HG02885 (cell line): ENCODE results near the gene TNFAIP2.

Experiments used
- ATAC-seq: cut with Tn5 transposase; IDR thresholded peaks from one replicate; pipeline ENCODE4 v1.9.1; 2021; ENCODE audit warnings: mild to moderate bottlenecking; ENCODE audit not compliant: unreplicated experiment, poor library complexity

Gene TNFAIP2, protein sequence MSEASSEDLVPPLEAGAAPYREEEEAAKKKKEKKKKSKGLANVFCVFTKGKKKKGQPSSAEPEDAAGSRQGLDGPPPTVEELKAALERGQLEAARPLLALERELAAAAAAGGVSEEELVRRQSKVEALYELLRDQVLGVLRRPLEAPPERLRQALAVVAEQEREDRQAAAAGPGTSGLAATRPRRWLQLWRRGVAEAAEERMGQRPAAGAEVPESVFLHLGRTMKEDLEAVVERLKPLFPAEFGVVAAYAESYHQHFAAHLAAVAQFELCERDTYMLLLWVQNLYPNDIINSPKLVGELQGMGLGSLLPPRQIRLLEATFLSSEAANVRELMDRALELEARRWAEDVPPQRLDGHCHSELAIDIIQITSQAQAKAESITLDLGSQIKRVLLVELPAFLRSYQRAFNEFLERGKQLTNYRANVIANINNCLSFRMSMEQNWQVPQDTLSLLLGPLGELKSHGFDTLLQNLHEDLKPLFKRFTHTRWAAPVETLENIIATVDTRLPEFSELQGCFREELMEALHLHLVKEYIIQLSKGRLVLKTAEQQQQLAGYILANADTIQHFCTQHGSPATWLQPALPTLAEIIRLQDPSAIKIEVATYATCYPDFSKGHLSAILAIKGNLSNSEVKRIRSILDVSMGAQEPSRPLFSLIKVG

DNA sequence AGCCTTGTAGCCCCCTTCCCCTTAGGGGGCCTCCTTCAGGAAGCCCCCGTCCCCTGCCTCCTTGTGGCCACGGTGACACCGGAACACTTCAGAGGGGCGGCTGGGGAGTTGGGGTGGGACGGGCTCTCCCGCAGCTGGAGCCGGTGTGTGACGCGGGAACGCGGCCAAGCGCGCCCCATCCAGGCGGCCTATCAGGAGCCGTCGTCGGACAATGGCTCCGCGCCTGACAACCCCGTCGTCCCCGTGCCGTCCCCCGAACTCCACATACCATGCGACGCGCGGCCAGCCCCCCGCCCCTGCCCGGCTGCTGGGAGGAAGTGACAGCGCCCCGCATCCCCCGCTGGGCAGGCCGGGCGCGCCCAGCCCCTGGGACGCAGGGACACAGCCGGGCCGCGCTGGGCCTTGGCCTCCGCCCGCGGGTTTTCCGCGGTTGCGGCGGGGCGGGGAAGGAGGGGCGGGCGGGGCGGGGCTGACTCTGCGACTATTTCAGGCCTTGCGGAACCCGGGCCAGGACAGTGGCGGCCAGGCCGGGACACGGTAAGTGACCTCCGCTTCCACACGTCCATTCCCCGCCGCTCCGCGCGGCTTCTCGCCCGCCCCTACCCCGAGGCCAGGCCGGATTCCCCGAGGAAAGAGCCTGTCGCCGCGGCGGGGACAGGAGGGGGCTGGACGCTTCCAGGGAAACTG, at the start of gene TNFAIP2:
Gene TNFAIP2 (plus strand): TSS at position 515 of the 687 bp plus-strand sequence. CDS start 2,997 bp downstream, outside the sequence.
- no peak for ATAC-seq

DNA sequence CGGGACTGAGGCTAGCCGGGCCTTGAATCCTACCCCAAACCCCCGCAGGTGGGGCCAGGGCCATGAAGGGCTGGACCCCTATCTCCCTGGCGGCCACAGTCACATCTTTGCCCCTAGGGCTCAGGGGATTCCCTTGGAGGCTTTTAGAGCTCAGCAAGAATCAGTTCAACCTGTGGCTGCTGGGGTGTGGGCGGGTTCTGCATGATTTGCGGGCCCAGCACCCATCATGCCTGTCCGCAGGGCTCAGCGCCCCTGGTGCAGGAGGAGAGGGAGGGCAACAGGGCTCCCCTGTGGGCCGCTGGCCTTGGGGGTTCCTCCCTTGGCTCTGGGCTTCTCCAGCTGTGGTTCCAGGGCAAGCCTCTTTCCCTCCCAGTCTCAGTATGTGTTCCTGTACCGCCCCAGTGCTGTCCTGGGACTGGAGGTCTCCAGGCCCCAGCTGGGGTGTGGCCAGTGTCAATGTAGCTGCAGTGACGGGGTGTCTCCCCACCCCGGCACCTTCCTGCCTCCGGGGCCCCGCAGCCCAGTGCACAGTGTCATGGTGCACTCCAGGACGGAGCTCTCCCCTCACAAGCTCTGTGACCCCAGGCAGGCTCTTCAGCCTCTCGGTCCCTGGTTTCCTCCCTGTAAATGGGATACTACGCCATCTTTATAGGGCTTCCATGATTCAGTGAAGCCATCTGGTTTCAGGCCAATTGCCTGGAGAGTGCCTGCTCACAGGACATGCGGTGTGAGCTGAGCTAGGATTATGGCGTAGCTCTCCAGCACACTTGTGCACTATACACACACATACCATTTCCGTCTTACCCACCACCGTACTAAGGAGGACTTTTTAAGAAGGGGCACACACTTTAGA, 49.2 kb upstream of the TNFAIP2 start:
- ATAC-seq = no peak

DNA sequence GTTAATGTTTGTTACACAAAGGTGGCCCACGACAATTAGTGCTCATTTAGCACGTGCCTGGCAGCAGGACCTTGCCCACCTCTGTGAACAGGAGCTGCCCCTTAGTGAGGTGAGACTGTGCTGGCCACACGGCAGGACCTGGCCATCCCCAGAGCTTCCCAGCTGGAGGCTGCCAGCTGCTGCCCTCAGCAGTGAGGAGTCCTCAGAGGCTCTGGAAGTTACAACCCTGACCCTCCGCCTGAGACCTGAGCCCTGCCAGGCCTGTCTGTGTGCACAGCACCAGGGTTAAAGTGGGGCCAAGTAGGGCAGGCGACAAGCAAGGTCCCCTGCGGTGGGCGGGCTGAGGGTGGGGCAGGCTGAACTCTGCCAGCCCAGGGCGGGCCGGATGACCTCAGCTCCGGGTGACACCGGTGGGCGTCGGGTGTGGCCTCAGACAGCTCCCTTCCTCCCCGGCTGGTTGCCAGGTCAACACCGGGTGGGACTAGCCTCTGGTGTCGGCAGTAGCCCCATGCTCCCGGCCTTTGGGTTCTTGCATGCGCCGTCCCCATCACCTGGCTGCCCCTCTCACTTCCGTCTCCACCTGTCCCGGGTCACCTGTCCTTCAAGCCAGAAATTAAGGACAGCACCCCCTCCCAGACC, 48.4 kb upstream of the TNFAIP2 start:
- no peak for ATAC-seq

DNA sequence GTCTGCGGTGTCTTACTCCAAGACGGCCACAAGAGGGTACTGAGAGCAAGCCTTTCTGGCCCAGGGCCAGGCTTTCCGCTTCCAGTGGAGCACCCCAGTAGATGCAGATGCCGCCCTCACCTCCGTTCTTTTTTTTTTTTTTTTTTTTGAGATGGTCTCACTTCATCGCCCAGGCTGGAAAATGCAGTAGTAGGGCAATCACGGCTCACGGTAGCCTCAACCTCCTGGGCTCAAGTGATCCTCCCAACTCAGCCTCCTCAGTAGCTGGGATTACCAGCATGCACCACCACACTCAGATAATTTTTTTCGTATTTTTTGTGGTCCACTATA, 44.9 kb upstream of the TNFAIP2 start:
- peak; percentile 56 for ATAC-seq

DNA sequence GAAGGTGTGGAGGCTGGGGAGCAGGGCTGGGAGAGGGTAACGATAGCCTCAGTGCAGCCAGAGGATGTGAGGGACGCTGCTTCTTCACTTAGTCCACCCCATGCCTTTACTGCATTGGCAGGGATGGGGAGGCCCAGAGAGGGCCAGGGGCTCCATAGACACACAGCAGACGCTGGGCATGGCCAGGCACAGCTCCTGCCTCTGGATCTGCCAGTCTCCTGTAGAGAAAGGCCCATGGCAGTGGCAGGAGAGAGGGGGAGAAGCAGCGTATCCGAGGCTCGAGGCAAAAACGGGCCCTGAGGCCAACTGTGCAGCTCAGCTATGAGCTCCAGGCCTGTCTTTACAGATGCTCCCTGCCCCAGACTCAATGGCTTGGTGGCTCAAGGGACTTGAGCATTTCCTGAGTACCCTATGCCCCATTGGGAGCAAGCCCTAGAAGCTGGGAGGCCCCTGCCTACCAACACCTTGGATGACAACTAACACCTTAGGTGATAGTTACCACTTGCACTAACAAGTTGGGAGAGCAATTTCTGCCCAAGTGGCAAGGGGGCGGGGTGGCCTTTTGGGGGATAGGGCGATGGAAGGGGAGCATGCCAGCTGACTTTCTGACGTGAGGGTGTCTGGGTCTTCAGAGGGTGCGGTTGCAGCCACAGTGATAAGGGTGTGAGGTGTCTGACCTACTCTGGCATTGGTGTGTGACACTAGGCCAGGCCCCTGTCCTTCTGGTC, 44.2 kb upstream of the TNFAIP2 start:
- ATAC-seq = no peak

DNA sequence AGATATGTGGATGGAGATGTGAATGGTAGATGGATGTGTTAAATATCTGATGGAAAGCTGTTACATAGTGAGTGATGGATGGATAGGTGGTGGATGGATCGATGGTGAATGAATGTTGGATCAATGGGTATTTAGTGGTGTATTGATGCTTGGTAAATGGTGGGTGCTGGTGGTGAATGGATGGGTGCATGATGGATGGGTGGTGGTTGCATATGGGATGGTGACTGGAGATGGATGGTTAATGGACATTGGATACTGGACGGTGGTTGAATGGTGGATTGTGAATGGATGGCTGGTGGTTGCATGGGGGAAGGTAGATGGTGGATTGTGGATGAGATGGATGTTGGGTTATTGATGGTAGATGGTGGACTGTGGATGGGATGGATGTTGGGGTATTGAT, 41.3 kb upstream of the TNFAIP2 start:
- no peak for ATAC-seq

DNA sequence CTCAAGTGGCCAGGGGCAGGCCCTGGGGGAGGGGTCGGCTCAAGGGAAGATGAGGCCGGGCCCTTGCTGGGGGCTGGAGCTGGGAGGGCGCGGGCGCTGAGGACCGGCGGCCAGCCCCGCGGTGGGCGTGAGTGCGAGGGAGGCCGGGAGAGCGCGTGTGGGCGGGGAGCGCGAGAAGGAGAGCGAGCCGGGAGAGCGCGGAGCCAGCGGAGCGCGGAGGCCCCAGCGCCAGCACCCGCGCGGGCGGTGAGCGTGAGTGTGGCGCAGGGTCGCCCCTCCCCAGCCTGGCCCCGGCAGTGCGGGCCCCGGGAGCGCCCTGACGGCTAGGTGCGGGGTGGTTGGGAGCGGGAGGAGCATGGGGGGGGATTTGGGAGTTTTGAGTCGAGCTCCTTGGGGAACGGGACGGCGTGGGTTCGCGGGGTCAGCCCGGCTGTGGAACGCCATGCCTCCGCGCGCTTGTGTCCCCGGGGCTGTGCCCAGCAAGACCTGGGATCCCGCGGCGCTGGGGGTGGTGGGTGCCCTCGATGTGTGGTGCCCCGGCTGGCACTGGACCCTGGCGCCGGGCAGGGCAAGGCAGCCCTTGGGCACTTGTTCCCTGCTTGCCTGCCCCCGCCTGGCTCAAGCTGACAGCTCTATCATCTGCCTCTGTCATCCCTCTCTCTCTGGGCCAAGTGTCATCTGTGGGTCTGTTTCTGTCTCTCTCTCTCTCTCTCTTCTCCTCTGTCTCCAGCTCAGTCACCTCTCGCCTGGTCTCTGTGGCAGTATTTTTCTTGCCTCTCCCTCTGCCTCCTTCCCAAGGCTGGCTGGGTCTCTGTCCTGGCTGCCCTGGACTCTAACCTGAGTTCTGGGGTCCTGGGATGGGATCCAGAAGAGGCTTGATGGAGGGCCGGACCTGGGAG, 39.0 kb upstream of the TNFAIP2 start, which contains the start of gene LBHD2:
Gene LBHD2 (plus strand): TSS at position 190 of the 899 bp plus-strand sequence. CDS start 1,803 bp downstream, outside the sequence.
- no peak for ATAC-seq

DNA sequence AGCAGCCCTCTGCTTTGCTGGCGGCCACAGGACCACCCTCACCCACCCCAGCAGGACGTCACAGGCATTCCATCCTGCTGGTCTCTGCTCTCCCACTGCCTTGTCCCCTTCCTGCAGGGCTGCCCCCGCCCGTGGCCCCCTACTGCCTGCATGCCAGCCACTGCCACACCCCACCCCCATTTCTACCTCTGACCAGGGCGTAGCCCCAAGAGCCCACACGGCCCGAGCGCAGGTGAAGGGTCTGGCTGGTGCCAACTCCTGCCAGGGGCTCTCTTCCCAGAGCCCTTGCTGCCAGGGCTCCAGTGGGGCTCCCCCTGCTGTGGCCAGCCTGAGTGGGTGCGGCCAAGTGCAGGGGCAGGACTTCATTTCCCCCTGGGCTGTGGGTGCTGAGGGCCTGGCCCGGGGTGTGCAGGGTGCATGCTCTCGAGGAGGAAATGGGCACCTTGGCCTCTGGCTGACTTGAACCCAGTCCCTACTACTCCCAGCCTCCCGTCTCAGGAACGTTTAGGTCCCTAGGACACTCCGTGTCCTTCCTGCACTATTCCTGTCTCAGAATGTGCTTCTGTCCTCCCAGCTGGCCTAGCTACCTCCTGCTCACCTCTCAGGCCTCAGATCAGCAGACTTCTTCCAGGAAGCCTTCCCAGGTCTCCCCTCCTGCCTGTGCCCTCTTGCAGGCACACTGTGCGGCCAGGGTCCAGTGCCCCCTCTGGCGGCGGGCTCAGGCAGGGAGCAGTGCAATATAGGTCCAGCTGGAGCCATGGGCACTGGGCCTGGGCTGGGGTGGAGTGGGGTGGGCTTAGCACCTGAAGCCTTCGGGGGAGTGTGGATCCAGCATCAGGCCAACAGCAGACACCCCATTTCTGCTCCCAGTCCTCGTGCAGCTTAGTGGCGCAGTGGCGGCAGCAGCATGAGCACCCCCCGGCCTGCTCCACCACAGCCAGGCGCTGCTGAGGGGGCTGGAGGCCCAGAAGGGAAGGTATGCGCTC, 37.9 kb upstream of the TNFAIP2 start:
- no peak for ATAC-seq

DNA sequence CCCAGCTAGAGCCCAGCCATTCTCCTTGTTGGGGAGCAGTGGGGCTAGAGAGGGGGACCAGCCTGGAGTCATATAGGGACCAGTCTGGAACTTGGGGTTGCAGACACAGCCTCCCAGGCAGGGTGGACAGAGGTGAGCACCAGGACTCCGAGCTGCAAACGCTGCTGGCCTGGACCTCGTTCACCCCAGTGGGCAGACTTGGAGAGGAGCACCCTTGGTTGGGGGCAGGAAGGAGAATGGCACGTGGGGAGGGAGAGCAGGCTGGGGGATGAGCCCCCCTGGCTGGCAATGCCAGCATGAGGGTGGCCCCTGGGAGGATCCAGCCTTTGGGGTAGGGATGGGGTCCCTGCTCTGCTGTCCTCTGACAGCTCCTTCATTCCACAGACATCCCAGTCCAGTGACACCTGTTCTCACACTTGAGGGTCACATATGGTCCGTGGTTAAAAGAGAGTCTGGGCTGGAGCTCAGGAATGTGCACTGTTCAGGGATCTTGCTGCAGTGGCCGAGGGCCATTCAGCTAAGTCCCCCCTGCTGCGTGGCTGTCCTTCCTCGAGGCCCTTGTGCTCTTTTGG, 36.4 kb upstream of the TNFAIP2 start:
- no peak for ATAC-seq

DNA sequence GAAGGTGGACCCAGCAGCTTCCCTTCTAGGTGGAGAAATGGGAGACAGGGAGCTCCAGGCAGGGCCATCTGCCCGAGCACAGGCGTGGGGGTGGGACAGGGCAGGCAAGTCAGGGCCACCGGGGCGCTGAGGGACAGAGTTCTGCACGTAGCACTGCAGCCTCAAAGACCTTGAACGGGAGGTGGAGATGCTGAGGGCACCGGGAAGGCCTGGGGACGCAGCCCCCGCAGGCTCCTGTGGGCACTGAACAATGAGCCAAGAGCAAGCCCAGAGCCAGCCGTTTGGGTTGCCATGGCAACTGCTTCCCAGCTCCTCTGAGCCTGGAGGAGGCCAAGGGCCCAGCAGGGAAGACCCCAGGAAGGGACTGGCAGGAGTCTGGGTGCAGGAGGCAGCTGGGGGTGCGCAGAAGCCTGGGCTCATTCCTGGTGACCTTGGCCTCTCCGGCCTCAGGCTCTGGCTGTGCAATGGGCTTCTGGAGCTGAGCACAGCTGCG, 35.9 kb upstream of the TNFAIP2 start:
- ATAC-seq = no peak

DNA sequence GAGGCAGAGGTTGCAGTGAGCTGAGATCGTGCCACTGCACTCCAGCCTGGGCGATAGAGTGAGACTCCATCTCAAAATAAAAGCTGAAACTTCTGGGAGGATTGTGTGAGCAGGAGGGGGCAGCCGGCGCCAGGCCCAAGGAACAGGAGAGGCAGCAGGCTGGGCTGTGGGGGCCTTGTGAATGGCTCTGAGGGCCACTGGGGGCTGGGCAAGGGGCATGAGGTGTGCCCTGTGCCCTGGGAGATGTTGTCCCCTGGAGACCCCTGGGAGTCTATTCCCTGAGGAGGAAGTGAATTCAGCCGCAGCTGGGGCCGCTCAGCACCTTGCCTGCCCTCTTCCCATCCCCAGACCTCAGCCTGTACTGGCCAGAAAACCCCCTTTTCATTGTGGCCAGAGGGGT, 34.3 kb upstream of the TNFAIP2 start:
- no peak for ATAC-seq

DNA sequence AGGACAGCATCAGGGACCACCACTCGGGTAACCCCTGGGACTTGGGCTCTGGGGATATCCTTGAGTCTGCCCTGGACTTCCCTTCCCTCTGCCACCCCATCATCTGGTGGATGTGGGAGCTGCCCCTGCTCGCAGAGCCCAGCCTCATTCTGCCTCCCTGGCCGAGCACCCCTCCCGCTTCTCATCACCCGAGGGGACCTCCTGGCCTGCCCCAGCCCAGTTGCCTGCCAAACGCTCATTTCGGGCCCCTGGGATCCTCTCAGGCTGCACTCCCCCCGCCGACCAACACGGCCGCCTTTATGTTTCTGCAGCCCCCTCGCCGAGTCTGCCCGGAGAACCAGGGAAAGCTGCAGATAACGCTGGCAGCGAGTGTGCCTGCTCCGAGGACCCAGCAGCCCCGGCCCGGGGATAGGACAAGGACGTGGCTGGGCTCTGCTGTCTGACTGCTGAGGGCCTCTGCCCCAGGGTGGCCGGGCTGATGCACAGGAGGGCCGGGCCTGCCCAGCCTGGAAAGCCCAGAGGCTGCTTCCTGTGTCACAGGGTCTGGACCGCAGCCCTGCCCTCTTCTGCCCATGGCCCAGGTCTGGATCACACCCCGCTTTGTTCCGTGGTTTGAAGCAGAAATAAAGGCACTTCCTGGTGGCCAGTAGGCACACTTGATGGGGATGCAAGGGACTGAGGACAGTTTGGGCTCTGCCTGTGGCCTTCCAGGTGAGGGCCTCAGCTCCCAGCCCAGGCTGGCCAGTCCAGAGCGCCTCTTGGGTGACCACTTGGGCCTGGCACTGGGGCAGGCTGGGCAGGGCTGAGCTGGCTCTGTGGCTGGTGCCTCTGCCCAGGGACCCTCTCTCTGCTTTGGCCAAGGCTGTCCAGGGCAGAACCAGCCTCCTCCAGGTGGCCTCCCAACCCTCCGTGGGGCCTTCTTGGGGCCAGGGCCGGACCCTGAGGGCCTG, 33.6 kb upstream of the TNFAIP2 start:
- ATAC-seq = no peak

DNA sequence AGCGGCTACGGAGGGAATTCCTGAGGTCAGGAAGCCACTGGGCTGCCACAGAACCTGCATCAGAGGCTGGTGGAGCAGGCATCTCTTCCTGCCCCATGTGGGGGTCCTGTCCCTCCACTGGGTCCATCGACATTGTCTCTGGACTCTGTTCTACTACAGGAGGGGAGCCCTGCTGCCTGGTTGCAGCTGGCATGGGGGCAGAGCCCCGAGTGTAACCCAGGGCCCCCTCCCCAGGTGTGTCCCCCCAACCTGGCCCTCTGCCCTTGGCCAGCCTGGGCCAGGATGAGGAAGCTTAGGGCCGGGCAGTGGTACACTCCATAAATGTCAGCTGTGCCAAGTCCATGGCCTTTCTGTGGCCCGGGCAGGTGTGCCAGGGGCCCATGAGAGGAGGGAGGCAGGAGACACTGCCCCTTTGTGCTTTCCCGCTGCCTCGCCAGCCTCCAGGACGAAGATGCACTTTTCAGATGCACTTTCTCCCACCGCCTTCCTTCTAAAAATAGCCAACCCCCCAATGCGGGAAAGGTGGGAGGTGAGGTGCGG, 32.7 kb upstream of the TNFAIP2 start:
- ATAC-seq = no peak

DNA sequence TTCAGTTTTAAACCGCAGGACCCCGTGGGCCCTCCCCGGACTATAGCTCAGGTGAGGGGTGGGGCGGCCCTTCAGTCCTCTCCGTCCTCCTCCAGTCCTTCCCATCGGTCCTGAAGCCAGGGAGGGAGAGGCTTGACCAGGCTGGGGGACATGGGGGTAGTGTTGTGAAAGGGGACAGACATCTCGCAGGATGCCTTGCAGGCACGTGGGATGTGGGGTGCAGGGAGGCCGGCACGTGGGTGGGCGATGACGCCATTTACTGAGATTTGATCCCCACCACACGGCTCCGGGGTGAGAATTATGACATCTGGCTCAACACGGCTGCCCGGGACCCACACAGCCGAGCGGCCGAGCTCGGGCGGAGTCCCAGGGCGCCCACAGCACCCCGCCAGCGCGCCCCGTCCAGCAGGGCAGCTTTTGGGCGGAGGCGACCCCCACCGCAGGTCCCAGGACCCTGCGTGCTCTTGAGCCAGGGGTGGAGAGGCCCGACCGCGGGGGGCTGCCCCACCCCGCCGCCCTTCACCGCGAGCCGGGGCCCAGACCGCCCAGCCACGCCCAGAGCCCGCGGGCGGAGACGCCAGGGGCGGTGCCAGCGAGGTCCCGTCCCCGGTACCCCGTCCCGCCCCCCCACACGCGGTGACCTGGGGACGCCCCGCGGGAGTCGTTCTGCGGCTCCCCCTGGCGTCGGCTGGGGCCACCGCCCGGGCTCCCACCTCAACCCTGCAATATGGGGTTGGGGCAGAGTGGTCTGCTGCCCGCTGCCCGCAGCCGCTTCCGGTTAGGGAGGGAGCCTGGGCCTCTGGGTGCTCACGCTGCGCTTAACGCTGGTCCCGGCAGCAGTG, 32.0 kb upstream of the TNFAIP2 start:
- ATAC-seq = peak; percentile 73
